ENCODE results near the gene LRBA. TPM values are rescaled to one million over a fixed set of nuclear protein-coding genes. Genes with fewer than 3 reads are reported as not detected.

LRBA gene
- polyA plus RNA-seq, 3 donors from 2014 or later = 18.1 to 25.3 (median 19.6) TPM

DNA sequence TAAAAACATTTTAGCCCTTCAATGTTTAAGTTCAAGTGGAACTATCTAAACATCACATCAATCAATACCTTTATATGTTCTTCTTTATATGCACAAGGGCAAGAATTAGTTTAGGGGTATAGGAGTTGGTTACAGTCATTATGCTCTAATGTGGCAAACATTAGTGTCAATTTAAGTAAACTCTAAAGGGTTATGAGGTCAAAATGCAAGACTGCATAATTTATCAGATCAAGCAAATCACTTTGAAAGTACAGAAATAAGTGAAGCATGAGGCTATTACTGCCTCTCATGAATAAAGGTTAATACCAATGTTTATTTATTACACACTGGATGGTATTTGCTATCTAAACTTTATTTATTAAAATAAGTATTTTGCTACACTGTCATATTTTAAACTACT lies 373.5 kb downstream of the LRBA start:
- Mint-ChIP-seq H3K36me3 (peaks cover 0 to 4% (median 0%) of the 10 kb centered on the region in 3 donors), H3K9me3 (peaks cover 0 to 2% (median 0%) of the 10 kb centered on the region in 6 donors), H3K4me1 (no peaks in the 10 kb centered on the region), H3K4me3 (no peak overlapping the region), H3K27me3 (ENCODE audit: low read depth in 3 of 3) (no peaks in the 10 kb centered on the region), H3K27ac (no peak overlapping the region)
- no peak for DNase-seq

DNA sequence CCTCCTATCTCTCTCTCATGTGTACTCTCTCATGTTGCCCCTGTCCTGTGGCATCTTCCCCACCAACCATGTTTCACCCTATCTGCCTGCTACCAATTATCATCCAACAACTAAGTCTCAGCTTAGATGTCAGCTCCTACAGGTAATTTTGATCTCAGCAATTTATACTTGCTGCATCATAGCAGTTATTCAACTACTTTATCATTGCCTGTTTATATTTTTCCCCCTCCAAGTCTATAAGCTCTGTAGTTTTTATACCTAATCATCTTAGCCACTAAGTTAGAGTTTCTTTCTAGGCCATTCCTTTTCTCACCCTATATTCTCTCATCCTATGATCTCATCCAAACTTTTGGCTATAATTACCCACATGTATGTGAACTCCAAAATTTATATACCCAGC lies 382.4 kb downstream of the LRBA start:
- Mint-ChIP-seq H3K9me3 (peaks cover 0 to 11% (median 0%) of the 10 kb centered on the region in 6 donors), H3K27ac (peak overlapping the region in 1 of 6 donors; percentile 64), H3K4me1 (peaks cover 15 to 24% of the 10 kb centered on the region in 2 donors), H3K27me3 (ENCODE audit: low read depth in 3 of 3) (no peaks in the 10 kb centered on the region), H3K36me3 (peaks cover 15 to 18% (median 16%) of the 10 kb centered on the region in 3 donors), H3K4me3 (peak overlapping the region in 1 of 5 donors; percentile 33)
- DNase-seq = no peak

DNA sequence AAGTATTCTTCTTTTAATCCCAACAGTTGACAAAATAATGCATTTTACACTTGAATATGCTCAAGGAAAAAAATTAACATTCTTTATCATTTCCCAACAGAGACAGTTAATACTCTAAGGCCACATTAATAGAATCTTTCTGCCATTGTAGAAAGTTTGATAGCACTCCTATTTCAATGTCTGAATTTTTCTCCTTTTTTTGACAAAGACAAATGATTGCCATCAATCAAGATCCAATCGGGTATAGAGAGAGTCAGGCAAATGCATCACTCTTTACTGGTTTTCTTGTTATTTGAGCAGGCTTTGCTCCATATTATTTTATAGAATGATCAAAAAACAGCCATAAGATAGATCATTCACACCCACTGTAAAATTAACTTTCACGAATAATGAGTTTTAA lies 387.0 kb downstream of the LRBA start:
- H3K27me3 Mint-ChIP-seq (ENCODE audit: low read depth in 3 of 3) = no peaks in the 10 kb centered on the region

DNA sequence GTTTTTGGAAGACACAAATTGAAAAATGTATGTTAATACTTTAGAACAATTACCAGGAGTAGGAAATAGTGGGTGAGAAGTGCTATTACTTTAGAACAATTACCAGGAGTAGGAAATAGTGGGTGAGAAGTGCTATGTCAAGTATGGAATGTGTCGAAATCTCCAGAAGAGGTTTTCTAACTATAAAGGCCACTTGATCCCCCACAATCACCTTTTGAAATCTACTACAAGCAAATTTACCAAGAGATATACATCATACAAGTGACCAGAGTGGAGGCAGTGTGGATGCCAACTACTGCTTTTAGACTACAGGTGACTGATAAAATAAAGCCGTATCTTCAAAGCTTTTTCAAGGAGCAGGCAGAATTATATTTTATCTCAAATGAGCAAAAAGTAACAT lies 390.1 kb downstream of the LRBA start:
- peaks cover 10 to 22% of the 10 kb centered on the region in 2 donors for H3K4me1 Mint-ChIP-seq
- H3K27me3 Mint-ChIP-seq (ENCODE audit: low read depth in 3 of 3) = no peaks in the 10 kb centered on the region
- no peak for DNase-seq
- H3K27ac Mint-ChIP-seq = peak overlapping the region in 3 of 6 donors; percentile 0 to 10 (median 8)
- H3K36me3 Mint-ChIP-seq = peaks cover 4 to 14% (median 9%) of the 10 kb centered on the region in 3 donors
- H3K9me3 Mint-ChIP-seq = no peaks in the 10 kb centered on the region
- H3K4me3 Mint-ChIP-seq = no peak overlapping the region

More for the DNA sequence above, 387.0 kb downstream of the LRBA start:
- DNase-seq = no peak
- peaks cover 0 to 4% (median 0%) of the 10 kb centered on the region in 6 donors for H3K9me3 Mint-ChIP-seq
- H3K27ac Mint-ChIP-seq = no peak overlapping the region
- H3K36me3 Mint-ChIP-seq = peaks cover 11 to 12% (median 11%) of the 10 kb centered on the region in 3 donors
- peaks cover 19 to 41% of the 10 kb centered on the region in 2 donors for H3K4me1 Mint-ChIP-seq
- no peak overlapping the region for H3K4me3 Mint-ChIP-seq

DNA sequence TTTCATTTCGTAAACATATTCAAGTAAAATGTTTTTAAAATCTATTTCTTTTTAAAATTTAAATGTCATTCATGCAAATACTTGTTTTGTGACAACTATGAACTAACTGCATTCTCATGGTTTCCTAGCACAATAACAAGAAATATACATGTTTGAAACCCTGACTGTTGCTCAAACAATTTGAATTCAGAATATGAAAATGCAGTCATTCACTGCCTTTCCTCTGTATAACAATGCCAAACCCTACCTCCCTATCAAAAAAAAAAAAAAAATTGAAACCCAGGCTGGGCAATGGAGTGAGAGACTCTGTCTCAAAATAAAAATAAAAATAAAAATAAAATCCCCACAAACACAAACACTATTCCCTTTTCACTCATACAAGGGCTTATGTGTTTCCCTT lies 391.0 kb downstream of the LRBA start:
- Mint-ChIP-seq H3K27ac (no peak overlapping the region), H3K36me3 (peaks cover 4 to 14% (median 6%) of the 10 kb centered on the region in 3 donors), H3K27me3 (ENCODE audit: low read depth in 3 of 3) (no peaks in the 10 kb centered on the region), H3K4me3 (no peak overlapping the region), H3K4me1 (peaks cover 15 to 29% of the 10 kb centered on the region in 2 donors), H3K9me3 (no peaks in the 10 kb centered on the region)
- no peak for DNase-seq

DNA sequence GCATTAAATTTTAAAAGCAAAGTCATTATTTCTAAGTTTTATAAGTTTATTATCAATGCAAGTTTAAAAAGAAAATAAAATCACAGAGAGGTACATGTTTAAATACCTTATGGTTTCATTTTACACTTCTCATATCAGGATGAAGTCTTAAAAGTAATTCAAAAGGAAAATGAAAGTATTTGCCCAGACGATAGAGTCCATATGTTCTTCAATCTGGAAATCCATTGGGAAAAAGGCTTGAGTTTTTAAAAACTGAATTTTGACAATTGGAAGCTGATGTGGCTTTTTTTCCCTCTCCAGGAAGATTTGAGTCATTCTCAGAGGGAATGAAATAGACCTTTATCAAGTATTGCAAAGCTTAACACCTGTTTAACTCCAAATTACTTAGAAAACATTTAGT lies 396.0 kb downstream of the LRBA start:
- peak overlapping the region in 2 of 6 donors; percentile 7 to 8 for H3K27ac Mint-ChIP-seq

DNA sequence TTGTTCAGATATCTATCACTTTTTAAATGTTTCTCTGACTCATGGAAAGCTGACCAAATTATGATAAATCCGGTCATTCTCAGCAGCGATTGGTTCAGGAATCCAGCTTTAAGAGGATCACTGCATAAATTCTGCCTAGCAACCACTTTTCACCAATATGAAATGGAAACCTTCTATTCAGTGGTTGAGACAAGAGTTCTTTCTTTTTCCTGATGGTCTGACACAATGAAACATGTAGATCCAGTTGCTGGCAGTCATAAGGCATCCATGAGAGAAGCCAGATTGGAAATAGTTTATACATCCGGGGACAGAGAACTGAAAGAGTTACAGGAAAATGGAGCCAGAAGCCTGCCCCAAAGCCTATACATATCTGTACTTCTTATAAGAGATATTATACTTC lies 406.0 kb downstream of the LRBA start:
- no peak for DNase-seq
- Mint-ChIP-seq H3K9me3 (no peaks in the 10 kb centered on the region), H3K27ac (no peak overlapping the region), H3K27me3 (ENCODE audit: low read depth in 3 of 3) (peaks cover 0 to 2% (median 1%) of the 10 kb centered on the region in 3 donors), H3K4me1 (no peaks in the 10 kb centered on the region), H3K4me3 (no peak overlapping the region), H3K36me3 (peaks cover 6 to 11% (median 9%) of the 10 kb centered on the region in 3 donors)

More for the DNA sequence above, 396.0 kb downstream of the LRBA start:
- DNase-seq = no peak
- Mint-ChIP-seq H3K9me3 (no peaks in the 10 kb centered on the region), H3K36me3 (peaks cover 4 to 14% (median 14%) of the 10 kb centered on the region in 3 donors), H3K4me3 (peak overlapping the region; percentile 28 to 66 (median 54)), H3K4me1 (peaks cover 11% of the 10 kb centered on the region in 2 donors), H3K27me3 (ENCODE audit: low read depth in 3 of 3) (no peaks in the 10 kb centered on the region)

DNA sequence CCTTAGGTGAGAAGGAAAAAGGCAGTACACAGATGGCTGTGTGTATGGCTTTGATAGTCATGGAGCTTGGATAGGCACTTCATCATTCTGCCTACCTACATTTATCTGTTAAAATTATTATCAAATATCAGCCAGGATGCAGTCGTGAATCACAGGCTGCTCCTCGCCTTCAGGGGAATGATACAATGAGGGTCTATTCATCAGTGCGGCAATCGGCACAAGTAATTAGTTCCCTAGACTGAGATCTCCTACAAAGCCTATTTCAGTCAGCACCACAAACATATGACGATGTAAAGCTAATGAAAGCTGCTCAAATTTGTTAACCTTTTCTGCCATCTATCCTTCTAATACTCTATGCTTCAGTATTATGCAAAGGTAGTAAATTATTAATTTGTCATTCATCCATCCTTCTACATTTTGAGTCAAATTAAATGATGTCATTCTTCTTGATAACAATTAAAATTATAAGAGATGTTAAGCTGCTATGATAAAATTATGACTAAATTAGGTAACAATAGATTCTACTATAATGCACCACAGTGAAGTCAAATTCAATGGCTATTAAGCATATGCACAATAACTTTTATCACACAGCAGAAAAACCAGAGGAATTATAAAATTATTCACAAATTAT lies 414.2 kb downstream of the LRBA start:
- peaks cover 6 to 14% (median 8%) of the 10 kb centered on the region in 3 donors for H3K36me3 Mint-ChIP-seq
- no peak overlapping the region for H3K27ac Mint-ChIP-seq
- no peak overlapping the region for H3K4me3 Mint-ChIP-seq
- H3K4me1 Mint-ChIP-seq = no peaks in the 10 kb centered on the region
- DNase-seq = no peak
- no peaks in the 10 kb centered on the region for H3K27me3 Mint-ChIP-seq (ENCODE audit: low read depth in 3 of 3)
- no peaks in the 10 kb centered on the region for H3K9me3 Mint-ChIP-seq

DNA sequence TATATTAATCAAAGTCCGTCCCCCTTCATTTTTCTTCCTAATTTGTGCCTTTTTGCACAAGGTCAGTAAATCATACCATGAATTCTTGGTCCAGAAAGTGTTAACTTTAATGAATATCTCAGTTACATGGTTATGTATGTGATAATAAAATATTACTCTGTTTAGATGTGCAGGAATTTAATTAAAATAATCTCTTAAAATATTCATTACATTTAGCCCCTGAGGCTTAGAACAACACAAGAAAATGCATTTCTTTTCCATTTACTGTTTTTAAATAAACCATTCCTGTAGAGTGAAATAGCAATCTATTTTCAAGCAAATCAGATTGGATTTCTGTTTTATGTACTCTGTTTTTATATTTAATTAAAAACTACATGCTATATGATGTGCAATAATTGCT lies 415.5 kb downstream of the LRBA start:
- Mint-ChIP-seq H3K9me3 (no peaks in the 10 kb centered on the region), H3K4me1 (no peaks in the 10 kb centered on the region), H3K4me3 (no peak overlapping the region), H3K27ac (no peak overlapping the region), H3K27me3 (ENCODE audit: low read depth in 3 of 3) (no peaks in the 10 kb centered on the region), H3K36me3 (peaks cover 5 to 14% (median 6%) of the 10 kb centered on the region in 3 donors)
- DNase-seq = no peak

DNA sequence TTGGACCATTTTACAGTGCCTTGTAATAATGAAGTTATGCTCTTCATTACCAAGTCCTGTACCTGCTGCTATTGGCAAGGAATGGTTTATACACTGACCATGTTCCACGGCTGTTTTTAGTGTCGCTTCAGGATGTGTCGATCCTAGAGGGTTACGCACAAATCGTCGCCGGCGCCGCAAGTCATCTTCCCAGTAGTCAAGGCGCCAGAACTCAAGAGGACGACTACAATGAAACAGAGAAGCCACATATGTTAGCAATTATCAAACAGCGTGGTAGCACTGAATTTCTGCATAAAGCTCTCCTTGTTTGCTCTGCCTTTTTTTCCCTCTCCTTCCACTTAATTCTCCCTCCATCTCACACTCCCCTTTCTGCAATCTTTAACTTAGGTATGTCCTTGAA lies 416.2 kb downstream of the LRBA start:
- no peak overlapping the region for H3K27ac Mint-ChIP-seq
- no peaks in the 10 kb centered on the region for H3K9me3 Mint-ChIP-seq
- no peak overlapping the region for H3K4me3 Mint-ChIP-seq
- no peak for DNase-seq
- no peaks in the 10 kb centered on the region for H3K4me1 Mint-ChIP-seq
- H3K36me3 Mint-ChIP-seq = peaks cover 5 to 14% (median 6%) of the 10 kb centered on the region in 3 donors
- no peaks in the 10 kb centered on the region for H3K27me3 Mint-ChIP-seq (ENCODE audit: low read depth in 3 of 3)

DNA sequence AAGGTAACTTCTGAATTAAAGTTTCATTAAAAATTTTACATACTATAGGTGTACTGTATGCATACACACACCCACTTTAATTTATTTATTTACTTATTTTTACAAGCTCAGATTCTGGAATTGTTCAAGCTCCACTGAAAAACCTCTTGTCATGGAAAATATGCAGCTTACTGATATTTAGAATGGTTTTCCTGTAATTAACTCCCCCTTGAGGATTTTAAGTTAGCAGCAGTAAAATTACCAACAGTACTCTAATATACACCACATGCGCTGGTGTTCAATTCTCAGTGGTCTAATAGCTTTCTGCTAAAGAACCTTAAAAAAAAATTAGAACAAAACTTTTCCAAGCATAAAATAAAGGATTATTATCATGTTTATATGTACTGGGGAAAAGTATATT lies 421.1 kb downstream of the LRBA start:
- H3K36me3 Mint-ChIP-seq = peaks cover 2 to 23% (median 12%) of the 10 kb centered on the region in 3 donors
- H3K27ac Mint-ChIP-seq = no peak overlapping the region
- H3K4me1 Mint-ChIP-seq = no peaks in the 10 kb centered on the region

DNA sequence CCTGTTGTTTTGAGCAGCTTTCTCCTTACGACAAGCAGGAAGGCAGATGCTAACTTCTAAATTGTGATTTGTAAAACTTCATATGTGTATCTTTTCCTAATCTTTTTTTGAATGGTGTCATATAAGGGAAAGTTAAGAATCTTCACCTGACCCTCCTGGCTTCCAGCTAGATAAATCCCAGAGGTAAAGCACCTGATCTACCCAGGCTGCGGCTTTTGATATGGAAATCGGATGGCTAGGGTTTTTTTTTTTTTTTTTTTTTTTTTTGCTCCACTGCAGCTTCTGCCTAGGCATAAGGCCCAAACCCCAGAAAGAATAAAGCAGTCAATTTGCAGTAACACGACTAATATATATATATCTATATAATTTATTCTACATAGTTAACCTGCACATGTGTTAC lies 423.2 kb downstream of the LRBA start:
- H3K9me3 Mint-ChIP-seq = no peaks in the 10 kb centered on the region
- H3K36me3 Mint-ChIP-seq = peaks cover 0 to 26% (median 15%) of the 10 kb centered on the region in 3 donors
- no peak overlapping the region for H3K4me3 Mint-ChIP-seq
- H3K4me1 Mint-ChIP-seq = no peaks in the 10 kb centered on the region
- no peak overlapping the region for H3K27ac Mint-ChIP-seq
- H3K27me3 Mint-ChIP-seq (ENCODE audit: low read depth in 3 of 3) = peaks cover 0 to 2% (median 0%) of the 10 kb centered on the region in 3 donors
- no peak for DNase-seq

More for the DNA sequence above, 421.1 kb downstream of the LRBA start:
- peaks cover 0 to 2% (median 0%) of the 10 kb centered on the region in 3 donors for H3K27me3 Mint-ChIP-seq (ENCODE audit: low read depth in 3 of 3)
- DNase-seq = no peak
- H3K9me3 Mint-ChIP-seq = no peaks in the 10 kb centered on the region
- no peak overlapping the region for H3K4me3 Mint-ChIP-seq

DNA sequence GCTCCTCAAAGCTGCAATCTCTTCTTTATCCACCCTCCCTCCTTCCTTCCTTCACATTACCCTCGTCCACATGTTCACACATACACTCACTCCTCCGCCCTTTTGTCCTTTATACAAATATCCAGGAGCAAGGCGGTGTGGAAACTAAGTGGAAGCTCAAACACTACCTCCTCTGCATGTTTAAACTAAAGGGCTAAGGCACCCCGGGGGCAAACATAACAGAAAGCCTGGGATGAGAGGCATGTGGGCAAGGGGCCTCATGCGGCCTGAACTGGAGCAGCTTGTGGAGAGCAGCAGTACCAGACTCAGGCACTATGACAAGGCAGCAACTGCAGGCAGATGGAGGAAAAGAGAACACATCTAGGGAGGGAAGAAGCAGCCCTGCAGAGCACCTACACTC lies 423.7 kb downstream of the LRBA start:
- Mint-ChIP-seq H3K36me3 (peaks cover 2 to 26% (median 15%) of the 10 kb centered on the region in 3 donors), H3K9me3 (no peaks in the 10 kb centered on the region), H3K4me3 (no peak overlapping the region), H3K27ac (no peak overlapping the region), H3K4me1 (no peaks in the 10 kb centered on the region), H3K27me3 (ENCODE audit: low read depth in 3 of 3) (peaks cover 0 to 2% (median 0%) of the 10 kb centered on the region in 3 donors)
- DNase-seq = no peak

DNA sequence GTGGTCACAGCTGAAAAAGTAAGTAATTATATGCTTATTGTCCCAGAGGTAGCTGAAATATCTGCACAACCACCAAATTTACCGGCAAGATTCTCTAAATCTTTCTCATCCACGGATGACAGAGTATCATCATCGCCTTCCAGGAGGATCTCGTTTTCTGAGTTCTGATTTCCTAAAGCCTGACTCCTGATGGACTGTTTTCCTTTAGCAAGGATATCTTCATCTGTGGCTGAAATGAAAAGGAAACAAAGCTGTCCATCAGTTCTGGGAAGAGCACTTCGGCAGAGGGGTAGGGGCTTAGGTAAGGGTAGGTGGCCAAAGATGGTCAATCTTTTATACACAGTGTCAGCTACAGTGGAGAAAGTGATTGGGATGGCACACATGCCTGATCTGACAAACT lies 424.5 kb downstream of the LRBA start:
- no peaks in the 10 kb centered on the region for H3K4me1 Mint-ChIP-seq
- peaks cover 10 to 26% (median 15%) of the 10 kb centered on the region in 3 donors for H3K36me3 Mint-ChIP-seq
- DNase-seq = no peak
- H3K9me3 Mint-ChIP-seq = no peaks in the 10 kb centered on the region
- H3K4me3 Mint-ChIP-seq = no peak overlapping the region
- no peak overlapping the region for H3K27ac Mint-ChIP-seq
- H3K27me3 Mint-ChIP-seq (ENCODE audit: low read depth in 3 of 3) = peaks cover 0 to 2% (median 0%) of the 10 kb centered on the region in 3 donors

DNA sequence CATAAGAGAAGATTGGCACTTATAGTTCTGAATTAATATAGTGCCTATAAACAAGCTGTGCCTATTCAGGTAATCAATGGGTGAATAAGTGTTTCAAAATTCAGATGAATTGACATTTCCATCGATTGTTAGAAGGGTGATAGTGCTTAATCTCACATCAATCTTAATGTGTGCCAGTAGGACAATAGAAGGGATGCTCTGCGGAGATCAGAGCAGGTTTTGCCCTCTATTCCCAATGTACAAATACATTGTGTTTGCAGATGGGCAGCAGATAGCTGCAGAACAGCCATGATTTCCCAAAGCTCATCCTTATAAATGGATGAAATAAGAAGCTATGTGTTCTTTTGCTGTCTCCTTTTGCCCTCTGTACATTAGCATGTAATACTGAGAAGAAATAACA lies 425.9 kb downstream of the LRBA start:
- DNase-seq = no peak
- Mint-ChIP-seq H3K27me3 (ENCODE audit: low read depth in 3 of 3) (peaks cover 0 to 2% (median 0%) of the 10 kb centered on the region in 3 donors), H3K36me3 (peaks cover 11 to 29% (median 16%) of the 10 kb centered on the region in 3 donors), H3K27ac (no peak overlapping the region), H3K9me3 (no peaks in the 10 kb centered on the region), H3K4me1 (no peaks in the 10 kb centered on the region), H3K4me3 (no peak overlapping the region)

Data from immature natural killer cell (primary cell).